Measurements from ENCODE around the gene KDM4B.

Gene KDM4B

GRCh38 chr19:5090465-5091017 lies 121.6 kb downstream of the KDM4B start:
- TF ChIP-seq CTCF (IDR thresholded peaks at IDR 0.05; ENCODE audit: low read depth, low read length) = no peak
- DNase-seq (ENCODE audit: extremely low read depth, low read depth) = no peak

GRCh38 chr19:5091018-5091683 lies 122.2 kb downstream of the KDM4B start:
- TF ChIP-seq CTCF (IDR thresholded peaks at IDR 0.05; ENCODE audit: low read depth, low read length) = no peak
- no peak for DNase-seq (ENCODE audit: extremely low read depth, low read depth)

- no peak for DNase-seq (ENCODE audit: extremely low read depth, low read depth)
- TF ChIP-seq CTCF (IDR thresholded peaks at IDR 0.05; ENCODE audit: low read depth, low read length) = no peak
Observed at GRCh38 chr19:5091684-5092480, 123.0 kb downstream of the KDM4B start.

GRCh38 chr19:5092481-5092843 lies 123.5 kb downstream of the KDM4B start:
- no peak for TF ChIP-seq CTCF (IDR thresholded peaks at IDR 0.05; ENCODE audit: low read depth, low read length)

GRCh38 chr19:5093297-5093928 lies 124.5 kb downstream of the KDM4B start:
- no peak for DNase-seq (ENCODE audit: extremely low read depth, low read depth)
- no peak for TF ChIP-seq CTCF (IDR thresholded peaks at IDR 0.05; ENCODE audit: low read depth, low read length)

More at GRCh38 chr19:5092481-5092843, 123.5 kb downstream of the KDM4B start:
- no peak for DNase-seq (ENCODE audit: extremely low read depth, low read depth)

- no peak for DNase-seq (ENCODE audit: extremely low read depth, low read depth)
- no peak for TF ChIP-seq CTCF (IDR thresholded peaks at IDR 0.05; ENCODE audit: low read depth, low read length)
Observed at GRCh38 chr19:5093948-5094718, 125.2 kb downstream of the KDM4B start.

Measured in AG09319 (cell line).